Kidney (tissue), 14 donors: ENCODE data around the gene HOXA7. TPM values are rescaled to one million over a fixed set of nuclear protein-coding genes. Genes with fewer than 3 reads are reported as not detected.

ENCODE experiments used
- DNase-seq, 5 donors: peaks; one replicate each; pipeline ENCODE4 v3.0.0-alpha.2; 2013 to 2020
- FAIRE-seq: peaks from 2 replicates; lab custom pipeline; 2012; peaks lifted over from hg19 to GRCh38; lab: Jason Lieb, UNC
- H3K27ac ChIP-seq, 2 donors: one replicate each; pipeline ENCODE4 v1.7.0; 2013; ENCODE audit warnings: low read depth in 2 of 2, low read length in 2 of 2, inconsistent platforms in 1 of 2
- H3K27me3 ChIP-seq: one replicate; pipeline ENCODE4 v1.7.1; 2013; ENCODE audit warnings: low read length, inconsistent platforms; ENCODE audit not compliant: control insufficient read depth, insufficient read depth
- H3K36me3 ChIP-seq, 3 donors: one replicate each; pipeline versions ENCODE4 v1.7.0 to v1.7.1; 2013; ENCODE audit warnings: low read length in 3 of 3, control low read depth in 1 of 3, inconsistent platforms in 1 of 3; ENCODE audit not compliant: insufficient read depth in 3 of 3, control insufficient read depth in 2 of 3
- H3K4me1 ChIP-seq, 3 donors: one replicate each; pipeline versions ENCODE4 v1.7.0 to v1.7.1; 2013; ENCODE audit warnings: low read length in 3 of 3, inconsistent platforms in 1 of 3, low read depth in 1 of 3; ENCODE audit not compliant: control insufficient read depth in 2 of 3, insufficient read depth in 2 of 3
- H3K4me3 ChIP-seq, 3 donors: one replicate each; pipeline versions ENCODE4 v1.7.0 to v1.8.1; 2013; ENCODE audit warnings: low read length in 3 of 3, control low read depth in 1 of 3, inconsistent platforms in 1 of 3
- H3K9ac ChIP-seq, 3 donors: one replicate each; pipeline versions ENCODE4 v1.7.0 to v1.7.1; 2013; ENCODE audit warnings: low read length in 3 of 3, control low read depth in 1 of 3, inconsistent platforms in 1 of 3
- H3K9me3 ChIP-seq, 3 donors: one replicate each; pipeline versions ENCODE4 v1.7.0 to v1.7.1; 2013; ENCODE audit warnings: low read length in 3 of 3, control low read depth in 1 of 3, inconsistent platforms in 1 of 3; ENCODE audit not compliant: control insufficient read depth in 2 of 3, insufficient read depth in 1 of 3
- CTCF ChIP-seq: IDR thresholded peaks from 3 replicates; pipeline ENCODE4 v1.5.1; 2012; ENCODE audit warnings: mild to moderate bottlenecking, moderate library complexity, borderline replicate concordance; ENCODE audit not compliant: insufficient read depth; ENCODE audit errors: extremely low read depth
- intact Hi-C: fragments of 100-400 bp; cut with DNase I; formaldehyde crosslinking; loops from one replicate; pipeline ENCODE4 v1.11.1; 2022
- polyA plus RNA-seq: library from polyadenylated mRNA; stranded (reverse); fragments of 350-450 nt; fragmentation: Illumina TruSeq; extraction: RNeasy Lipid Tissue Mini Kit (QIAGEN cat#74804); gene quantifications from one replicate; pipeline ENCODE4 v1.2.3, GENCODE V29; 2014; ENCODE audit warnings: low read depth, low replicate concordance; ENCODE audit not compliant: insufficient read depth
- total RNA-seq: library from RNA; stranded (reverse); fragmentation: NEBNext Ultra II Directional; extraction: Animal tissue kit (Norgen Biotek cat#: 25700); gene quantifications from one replicate; pipeline ENCODE4 v1.2.1, GENCODE V29; 2021
- donor health status: control.
- donor health status: control.
- donor health status: control.
- donor health status: control.
- donor health status: control.
- donor health status: DM: yes; HTN: yes; CAD: no.
- donor health status: Normal renal cell carcinoma (clear cell type).

The HOXA7 gene
- total and polyA plus RNA-seq, 2 donors from 2014 or later = 23.8 to 31.3 TPM

- intact Hi-C loops = no loop called here
- Histone ChIP-seq H3K9me3 (no peaks in the 10 kb centered on the region), H3K4me1 (peaks cover 0 to 2% (median 0%) of the 10 kb centered on the region in 3 donors), H3K36me3 (no peaks in the 10 kb centered on the region), H3K27ac (peak overlapping the region in 1 of 2 donors; percentile 36), H3K9ac (no peak overlapping the region), H3K27me3 (peaks cover 35% of the 10 kb centered on the region), H3K4me3 (no peak overlapping the region)
- FAIRE-seq (no peak), DNase-seq (peak in 3 of 5 donors; percentile 8 to 46 (median 37))
- no peak for TF ChIP-seq CTCF
Observed at GRCh38 chr7:27189997-27190748, 33.7 kb upstream of the HOXA7 start.

GRCh38 chr7:27189295-27189996 is 33.0 kb upstream of the HOXA7 start:
- peaks cover 0 to 4% (median 0%) of the 10 kb centered on the region in 3 donors for H3K4me1 ChIP-seq
- H3K4me3 ChIP-seq = peak overlapping the region in 1 of 3 donors; percentile 36
- intact Hi-C loops = no loop called here
- no peak for TF ChIP-seq CTCF
- peaks cover 28% of the 10 kb centered on the region for H3K27me3 ChIP-seq
- DNase-seq (peak; percentile 78 to 94 (median 92)), FAIRE-seq (no peak)
- H3K9ac ChIP-seq = no peak overlapping the region
- H3K36me3 ChIP-seq = no peaks in the 10 kb centered on the region
- peak overlapping the region in 1 of 2 donors; percentile 59 for H3K27ac ChIP-seq
- H3K9me3 ChIP-seq = no peaks in the 10 kb centered on the region

- FAIRE-seq = no peak
- Histone ChIP-seq H3K9ac (peak overlapping the region; percentile 17 to 34 (median 33)), H3K4me1 (peaks cover 0 to 4% (median 0%) of the 10 kb centered on the region in 3 donors), H3K36me3 (no peaks in the 10 kb centered on the region), H3K9me3 (no peaks in the 10 kb centered on the region), H3K27me3 (peaks cover 19% of the 10 kb centered on the region), H3K27ac (peak overlapping the region; percentile 59 to 71), H3K4me3 (peak overlapping the region; percentile 10 to 54 (median 43))
- no peak for TF ChIP-seq CTCF
- peak; percentile 57 to 82 (median 75) for DNase-seq
- intact Hi-C loops = no loop called here
Observed at GRCh38 chr7:27188386-27189294, 32.2 kb upstream of the HOXA7 start.
